HEK293 (cell line): ENCODE measurements around the gene SMIM10.
"Not testable (repeated sequence)": the region's sequence is repeated elsewhere in the genome, so short reads cannot be mapped to it uniquely, and the experiment has no call there.

Source experiments
- CTCF ChIA-PET: fragments of 350-600 bp; formaldehyde crosslinking; extraction: SDS; loops from one replicate; lab custom pipeline; 2021; ENCODE audit warnings: antibody characterized with exemption; lab: Yijun Ruan, JAX
- POLR2A ChIA-PET: fragments of 300-600 bp; formaldehyde crosslinking; extraction: SDS; loops from one replicate; lab custom pipeline; 2020; ENCODE audit warnings: antibody characterized with exemption, inconsistent platforms; lab: Yijun Ruan, JAX
- H3K27ac ChIP-seq: fragments of 200-500 bp; sonication (Bioruptor generic); 2 replicates; pipeline ENCODE4 v1.5.1; 2014; ENCODE audit warnings: low read depth, low read length, control low read depth, inconsistent platforms; ENCODE audit errors: extremely low read depth
- H3K36me3 ChIP-seq, 2 experiments: fragments of 200-500 bp in 1 of 2; sonication (Bioruptor generic) in 1 of 2; 1 replicate in 1 of 2; 2 replicates in 1 of 2; pipeline ENCODE4 v1.5.1; 2014 to 2017; ENCODE audit warnings: inconsistent platforms in 2 of 2, low read length in 2 of 2; ENCODE audit not compliant: control insufficient read depth in 2 of 2, insufficient read depth in 1 of 2
- H3K4me1 ChIP-seq: fragments of 200-500 bp; sonication (Bioruptor generic); 2 replicates; pipeline ENCODE4 v1.5.1; 2014; ENCODE audit warnings: mild to moderate bottlenecking, low read length, inconsistent platforms; ENCODE audit not compliant: control insufficient read depth, insufficient read depth
- H3K4me3 ChIP-seq: 2 replicates; pipeline ENCODE4 v1.5.1; 2011; ENCODE audit warnings: low read depth, mild to moderate bottlenecking, control low read depth, low read length, moderate library complexity
- H3K9me3 ChIP-seq: fragments of 200-500 bp; sonication (Bioruptor generic); 2 replicates; pipeline ENCODE4 v1.5.1; 2014; ENCODE audit warnings: low read depth, low read length, inconsistent platforms; ENCODE audit not compliant: control insufficient read depth, insufficient read depth
- GLIS2 ChIP-seq: fragments of 450-650 bp; formaldehyde crosslinking; IDR thresholded peaks from 2 replicates; pipeline ENCODE4 v1.5.1; 2016; ENCODE audit warnings: missing biosample characterization, missing genetic modification characterization
- KLF16 ChIP-seq: fragments of 450-650 bp; formaldehyde crosslinking; IDR thresholded peaks from 2 replicates; pipeline ENCODE4 v1.5.1; 2017; ENCODE audit warnings: missing biosample characterization, missing genetic modification characterization
- RBAK ChIP-seq: fragments of 450-650 bp; formaldehyde crosslinking; IDR thresholded peaks from 2 replicates; pipeline ENCODE4 v1.5.1; 2016; ENCODE audit warnings: missing biosample characterization, missing genetic modification characterization
- SETDB1 ChIP-seq: IDR thresholded peaks from one replicate; pipeline ENCODE4 v1.6.1; 2017; ENCODE audit warnings: mild to moderate bottlenecking, low read length, moderate library complexity, mixed read lengths; ENCODE audit not compliant: insufficient read length
- ZEB2 ChIP-seq: fragments of 450-650 bp; formaldehyde crosslinking; IDR thresholded peaks from 2 replicates; pipeline ENCODE4 v1.5.1; 2016; ENCODE audit warnings: missing biosample characterization, missing genetic modification characterization
- ZFP37 ChIP-seq: fragments of 450-650 bp; formaldehyde crosslinking; IDR thresholded peaks from 2 replicates; pipeline ENCODE4 v1.5.1; 2016; ENCODE audit warnings: missing biosample characterization, missing genetic modification characterization
- ZIC2 ChIP-seq: fragments of 450-650 bp; formaldehyde crosslinking; IDR thresholded peaks from 2 replicates; pipeline ENCODE4 v1.5.1; 2016; ENCODE audit warnings: missing biosample characterization, missing genetic modification characterization
- ZNF138 ChIP-seq: fragments of 450-650 bp; formaldehyde crosslinking; IDR thresholded peaks from 2 replicates; pipeline ENCODE4 v1.5.1; 2016; ENCODE audit warnings: missing biosample characterization, missing genetic modification characterization, borderline replicate concordance
- ZNF324 ChIP-seq: fragments of 450-650 bp; formaldehyde crosslinking; IDR thresholded peaks from 2 replicates; pipeline ENCODE4 v1.5.1; 2016; ENCODE audit warnings: missing biosample characterization, missing genetic modification characterization
- ZNF341 ChIP-seq: fragments of 450-650 bp; formaldehyde crosslinking; IDR thresholded peaks from 2 replicates; pipeline ENCODE4; 2016; ENCODE audit warnings: low read depth, missing biosample characterization, missing genetic modification characterization
- ZNF433 ChIP-seq: fragments of 450-650 bp; formaldehyde crosslinking; IDR thresholded peaks from 2 replicates; pipeline ENCODE4 v1.5.1; 2016; ENCODE audit warnings: missing biosample characterization, missing genetic modification characterization, low read depth
- ZNF488 ChIP-seq: fragments of 450-650 bp; formaldehyde crosslinking; IDR thresholded peaks from 2 replicates; pipeline ENCODE4 v1.5.1; 2016; ENCODE audit warnings: missing biosample characterization, missing genetic modification characterization
- ZNF549 ChIP-seq: fragments of 450-650 bp; IDR thresholded peaks from 2 replicates; pipeline ENCODE4 v1.5.1; 2018; ENCODE audit warnings: missing biosample characterization, missing genetic modification characterization, mild to moderate bottlenecking, inconsistent platforms, moderate library complexity
- ZNF585B ChIP-seq: fragments of 450-650 bp; formaldehyde crosslinking; IDR thresholded peaks from 2 replicates; pipeline ENCODE4 v1.5.1; 2016; ENCODE audit warnings: missing biosample characterization, missing genetic modification characterization
- ZNF629 ChIP-seq: fragments of 450-650 bp; formaldehyde crosslinking; IDR thresholded peaks from 2 replicates; pipeline ENCODE4 v1.5.1; 2017; ENCODE audit warnings: missing biosample characterization, missing genetic modification characterization
- ZNF639 ChIP-seq: fragments of 450-650 bp; formaldehyde crosslinking; IDR thresholded peaks from 2 replicates; pipeline ENCODE4 v1.5.1; 2016; ENCODE audit warnings: missing biosample characterization, missing genetic modification characterization
- ZNF776 ChIP-seq: fragments of 450-650 bp; formaldehyde crosslinking; IDR thresholded peaks from 2 replicates; pipeline ENCODE4 v1.5.0; 2017; ENCODE audit warnings: missing biosample characterization, missing genetic modification characterization, borderline replicate concordance
- ZNF777 ChIP-seq: fragments of 450-650 bp; formaldehyde crosslinking; IDR thresholded peaks from 2 replicates; pipeline ENCODE4 v1.5.1; 2017; ENCODE audit warnings: missing biosample characterization, missing genetic modification characterization, borderline replicate concordance
- TF ChIP-seq, protein P1 (sequence below): fragments of 450-650 bp; formaldehyde crosslinking; IDR thresholded peaks from 2 replicates; pipeline ENCODE4 v1.5.1; 2016; ENCODE audit warnings: missing biosample characterization, missing genetic modification characterization
- TF ChIP-seq, protein P2 (sequence below): fragments of 450-650 bp; formaldehyde crosslinking; IDR thresholded peaks from 2 replicates; pipeline ENCODE4 v1.5.1; 2016; ENCODE audit warnings: missing biosample characterization, missing genetic modification characterization

The SMIM10 gene

GRCh38 chrX:134990801-134991481, at the start of gene SMIM10 (continued):
- TF ChIP-seq, protein P1, sequence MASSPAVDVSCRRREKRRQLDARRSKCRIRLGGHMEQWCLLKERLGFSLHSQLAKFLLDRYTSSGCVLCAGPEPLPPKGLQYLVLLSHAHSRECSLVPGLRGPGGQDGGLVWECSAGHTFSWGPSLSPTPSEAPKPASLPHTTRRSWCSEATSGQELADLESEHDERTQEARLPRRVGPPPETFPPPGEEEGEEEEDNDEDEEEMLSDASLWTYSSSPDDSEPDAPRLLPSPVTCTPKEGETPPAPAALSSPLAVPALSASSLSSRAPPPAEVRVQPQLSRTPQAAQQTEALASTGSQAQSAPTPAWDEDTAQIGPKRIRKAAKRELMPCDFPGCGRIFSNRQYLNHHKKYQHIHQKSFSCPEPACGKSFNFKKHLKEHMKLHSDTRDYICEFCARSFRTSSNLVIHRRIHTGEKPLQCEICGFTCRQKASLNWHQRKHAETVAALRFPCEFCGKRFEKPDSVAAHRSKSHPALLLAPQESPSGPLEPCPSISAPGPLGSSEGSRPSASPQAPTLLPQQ = peak; percentile 83
- TF ChIP-seq SETDB1 (no peak), ZNF629 (tag by site-specific recombination) (peak; percentile 60), GLIS2 (peak; percentile 98), KLF16 (peak; percentile 80; the same call in 1 of the 2 replicates), ZNF776 (tag by site-specific recombination) (0 out of 2 replicates have a peak, but pooled peaks have one; percentile 31), ZNF138 (tag by site-specific recombination) (no peak), ZNF341 (peak; percentile 70), ZNF324 (peak; percentile 77; the same call in 1 of the 2 replicates), ZEB2 (tag by site-specific recombination) (peak; percentile 78), RBAK (tag by site-specific recombination) (no peak), ZNF777 (no peak), ZNF639 (tag by site-specific recombination) (0 out of 2 replicates have a peak, but pooled peaks have one; percentile 30), ZNF549 (tag by site-specific recombination) (0 out of 2 replicates have a peak, but pooled peaks have one; percentile 26), ZFP37 (tag by site-specific recombination) (peak; percentile 95), ZIC2 (tag by site-specific recombination) (peak; percentile 88)
- TF ChIP-seq, protein P2, sequence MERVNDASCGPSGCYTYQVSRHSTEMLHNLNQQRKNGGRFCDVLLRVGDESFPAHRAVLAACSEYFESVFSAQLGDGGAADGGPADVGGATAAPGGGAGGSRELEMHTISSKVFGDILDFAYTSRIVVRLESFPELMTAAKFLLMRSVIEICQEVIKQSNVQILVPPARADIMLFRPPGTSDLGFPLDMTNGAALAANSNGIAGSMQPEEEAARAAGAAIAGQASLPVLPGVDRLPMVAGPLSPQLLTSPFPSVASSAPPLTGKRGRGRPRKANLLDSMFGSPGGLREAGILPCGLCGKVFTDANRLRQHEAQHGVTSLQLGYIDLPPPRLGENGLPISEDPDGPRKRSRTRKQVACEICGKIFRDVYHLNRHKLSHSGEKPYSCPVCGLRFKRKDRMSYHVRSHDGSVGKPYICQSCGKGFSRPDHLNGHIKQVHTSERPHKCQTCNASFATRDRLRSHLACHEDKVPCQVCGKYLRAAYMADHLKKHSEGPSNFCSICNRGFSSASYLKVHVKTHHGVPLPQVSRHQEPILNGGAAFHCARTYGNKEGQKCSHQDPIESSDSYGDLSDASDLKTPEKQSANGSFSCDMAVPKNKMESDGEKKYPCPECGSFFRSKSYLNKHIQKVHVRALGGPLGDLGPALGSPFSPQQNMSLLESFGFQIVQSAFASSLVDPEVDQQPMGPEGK (tag by site-specific recombination) = peak; percentile 87

- H3K4me3 ChIP-seq, H3K27ac ChIP-seq, H3K9me3 ChIP-seq, POLR2A ChIA-PET, H3K36me3 ChIP-seq, H3K4me1 ChIP-seq: not testable (repeated sequence)
- CTCF ChIA-PET = interaction anchor here (0.6 to 1.3 kb wide), 2 partner anchors 18 to 993 kb away, joined by 3 read pairs; no protein-coding TSS in a partner anchor
Observed at GRCh38 chrX:134946364-134946763, 44.4 kb upstream of the SMIM10 start.

- CTCF ChIA-PET = interaction anchor here (0.6 to 1.5 kb wide), 4 partner anchors 10 to 141 kb away, joined by 3 to 5 read pairs (median 3); no protein-coding TSS in a partner anchor
- Histone ChIP-seq H3K36me3 (no peaks in the 10 kb centered on the region), H3K4me1 (no peaks in the 10 kb centered on the region), H3K4me3 (no peak overlapping the region), H3K27ac (no peak overlapping the region), H3K9me3 (no peaks in the 10 kb centered on the region)
- POLR2A ChIA-PET = interaction anchor here (0.6 to 0.7 kb wide), 2 partner anchors 17 to 489 kb away, joined by 3 to 6 read pairs; no protein-coding TSS in a partner anchor
- TF ChIP-seq ZNF585B (tag by site-specific recombination) (no peak), ZNF433 (tag by site-specific recombination) (no peak), ZNF488 (no peak)
Observed at GRCh38 chrX:134948333-134949241, 42.2 kb upstream of the SMIM10 start.
